Right lobe of liver (tissue), 4 donors: ENCODE measurements around the gene PCCA.

Source experiments
- CTCF ChIP-seq, 4 donors: fragments of 200-600 bp in 3 of 4; fragments of 450-650 bp in 1 of 4; IDR thresholded peaks; one replicate each; pipeline versions ENCODE4 v1.5.1 to v1.8.0; 2016 to 2022; ENCODE audit warnings: antibody characterized with exemption in 4 of 4, mild to moderate bottlenecking in 2 of 4
- POLR2A ChIP-seq: fragments of 450-650 bp; IDR thresholded peaks from one replicate; pipeline ENCODE4 v1.6.1; 2017; ENCODE audit warnings: antibody characterized with exemption, mild to moderate bottlenecking
- donor health status: DM: no; HTN: no; CAD: no.
- donor health status: DM: no; HTN: no; CAD: no.
- donor health status: DM: no; HTN: yes; CAD: no.

GRCh38 chr13:100541897-100542825 lies 453.3 kb downstream of the PCCA start:
- no peak for TF ChIP-seq CTCF (IDR thresholded peaks at IDR 0.05)
- no peak for TF ChIP-seq POLR2A
